VCaP (cell line): Measurements from ENCODE around the gene MKRN2.
A peak's percentile ranks its signal among the peaks of the same experiment; 100 is the strongest.

Source experiments
- H3K27ac ChIP-seq: fragments of 450-650 bp; 2 replicates; pipeline ENCODE4 v1.5.1; 2017
- TF ChIP-seq, protein P1 (sequence below): fragments of 450-650 bp; conservative IDR thresholded peaks from 2 replicates; pipeline ENCODE4 v1.5.1; 2017; ENCODE audit warnings: mild to moderate bottlenecking, moderate library complexity

Gene MKRN2

DNA sequence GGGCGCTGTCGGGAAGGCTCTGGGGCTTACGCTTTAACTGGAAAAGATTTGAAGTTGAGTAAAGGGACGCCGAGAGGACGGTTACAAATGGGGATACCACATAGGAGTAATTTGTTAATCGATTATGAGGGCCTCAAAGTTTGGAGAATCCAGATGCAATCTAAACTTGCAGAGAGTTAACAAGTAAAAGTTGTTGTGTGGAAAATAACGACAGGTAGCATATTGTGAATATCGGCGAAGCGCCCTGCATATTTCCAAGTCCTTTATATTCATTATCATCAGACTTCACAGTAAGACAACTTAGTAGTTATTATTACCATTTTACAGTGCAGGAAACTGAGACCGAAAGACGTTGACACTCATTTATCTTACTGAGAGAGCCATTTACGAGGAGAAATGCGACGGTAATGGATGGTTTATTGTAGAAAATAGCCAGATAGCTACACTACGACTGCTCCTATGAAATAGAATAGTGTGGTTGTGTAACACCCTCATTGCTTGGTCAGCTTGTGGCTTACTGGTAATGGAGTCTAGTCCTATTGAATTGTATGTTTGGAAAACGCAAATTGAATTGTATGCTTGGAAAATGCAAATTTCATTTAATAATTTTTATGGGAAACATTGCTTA, 700 bp downstream of the MKRN2 start:
- TF ChIP-seq, protein P1, sequence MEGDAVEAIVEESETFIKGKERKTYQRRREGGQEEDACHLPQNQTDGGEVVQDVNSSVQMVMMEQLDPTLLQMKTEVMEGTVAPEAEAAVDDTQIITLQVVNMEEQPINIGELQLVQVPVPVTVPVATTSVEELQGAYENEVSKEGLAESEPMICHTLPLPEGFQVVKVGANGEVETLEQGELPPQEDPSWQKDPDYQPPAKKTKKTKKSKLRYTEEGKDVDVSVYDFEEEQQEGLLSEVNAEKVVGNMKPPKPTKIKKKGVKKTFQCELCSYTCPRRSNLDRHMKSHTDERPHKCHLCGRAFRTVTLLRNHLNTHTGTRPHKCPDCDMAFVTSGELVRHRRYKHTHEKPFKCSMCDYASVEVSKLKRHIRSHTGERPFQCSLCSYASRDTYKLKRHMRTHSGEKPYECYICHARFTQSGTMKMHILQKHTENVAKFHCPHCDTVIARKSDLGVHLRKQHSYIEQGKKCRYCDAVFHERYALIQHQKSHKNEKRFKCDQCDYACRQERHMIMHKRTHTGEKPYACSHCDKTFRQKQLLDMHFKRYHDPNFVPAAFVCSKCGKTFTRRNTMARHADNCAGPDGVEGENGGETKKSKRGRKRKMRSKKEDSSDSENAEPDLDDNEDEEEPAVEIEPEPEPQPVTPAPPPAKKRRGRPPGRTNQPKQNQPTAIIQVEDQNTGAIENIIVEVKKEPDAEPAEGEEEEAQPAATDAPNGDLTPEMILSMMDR = no peak
- H3K27ac ChIP-seq = peak overlapping the region; percentile 93

DNA sequence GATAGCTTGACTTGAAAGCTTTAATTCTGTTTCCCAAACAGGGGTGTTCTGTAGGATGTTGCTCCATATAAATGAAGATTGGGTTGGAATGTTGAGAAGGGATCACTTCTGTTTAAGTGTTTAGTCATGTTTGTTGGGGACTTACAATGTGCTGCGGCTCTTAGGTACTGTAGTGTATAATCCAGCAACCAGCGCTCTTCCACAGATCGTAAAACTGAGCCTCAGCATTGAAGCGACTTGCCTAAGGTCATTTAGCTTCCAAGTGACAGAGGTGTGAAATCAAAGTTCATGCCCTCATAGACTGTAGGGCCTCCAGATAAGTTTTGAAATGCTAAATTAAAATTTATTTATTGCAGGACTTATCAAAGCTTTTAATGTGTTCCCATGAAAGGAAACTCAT, 1.8 kb downstream of the MKRN2 start:
- no peak overlapping the region; the same call in 1 of the 2 replicates for H3K27ac ChIP-seq
- TF ChIP-seq, protein P1 = no peak

DNA sequence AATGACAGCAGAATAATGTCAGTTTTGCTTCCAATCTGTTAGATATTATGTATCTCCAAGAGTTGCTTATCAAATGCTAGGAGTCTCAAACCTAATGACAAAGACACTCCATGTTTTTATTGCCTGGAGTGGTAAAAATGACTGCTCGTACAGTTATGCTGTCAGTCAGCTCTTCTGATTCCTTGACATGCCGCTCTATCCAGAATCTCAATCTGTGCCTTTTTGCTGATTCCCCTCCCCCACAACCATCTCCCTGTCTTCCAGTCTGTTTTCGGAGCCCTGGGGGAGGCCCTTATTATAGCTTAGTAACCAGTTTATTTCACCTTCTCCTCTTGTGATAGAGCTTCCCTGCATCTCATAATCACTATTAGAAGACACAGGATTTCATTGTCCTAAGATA, 2.6 kb downstream of the MKRN2 start:
- TF ChIP-seq, protein P1 = no peak
- H3K27ac ChIP-seq = no peak overlapping the region

DNA sequence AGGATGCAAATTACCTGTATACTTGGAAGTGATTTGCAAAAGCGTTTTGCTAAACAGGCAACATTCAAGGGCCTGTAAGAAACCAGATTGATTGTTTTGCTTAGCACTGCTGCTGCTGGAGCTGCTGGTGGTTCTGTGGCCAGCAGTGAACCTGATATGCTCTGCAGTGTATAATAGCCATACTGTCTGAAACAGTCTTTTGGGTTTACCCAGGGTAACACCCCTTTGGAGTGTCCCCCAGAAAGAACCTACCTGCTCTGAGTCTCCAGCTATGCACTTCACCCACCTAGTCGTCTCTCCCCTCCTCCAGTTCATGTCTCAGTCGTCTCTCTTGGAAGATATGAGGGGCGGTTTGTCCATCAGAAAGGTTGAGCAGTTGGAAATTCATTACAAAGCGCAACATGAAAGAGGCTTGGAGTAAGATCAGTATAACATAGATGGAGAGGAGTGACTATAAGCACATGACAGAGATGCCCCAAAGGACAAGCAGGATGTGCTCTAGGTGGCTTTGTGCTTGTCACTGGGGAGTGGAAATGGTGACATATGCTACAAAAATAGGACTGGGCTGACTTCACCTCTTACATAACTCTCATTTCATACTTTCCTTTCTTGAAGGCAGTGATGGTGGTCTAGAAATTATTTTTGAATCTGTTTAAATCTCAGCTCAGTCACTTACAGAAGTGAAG, 3.8 kb downstream of the MKRN2 start:
- no peak overlapping the region for H3K27ac ChIP-seq
- TF ChIP-seq, protein P1 = no peak

DNA sequence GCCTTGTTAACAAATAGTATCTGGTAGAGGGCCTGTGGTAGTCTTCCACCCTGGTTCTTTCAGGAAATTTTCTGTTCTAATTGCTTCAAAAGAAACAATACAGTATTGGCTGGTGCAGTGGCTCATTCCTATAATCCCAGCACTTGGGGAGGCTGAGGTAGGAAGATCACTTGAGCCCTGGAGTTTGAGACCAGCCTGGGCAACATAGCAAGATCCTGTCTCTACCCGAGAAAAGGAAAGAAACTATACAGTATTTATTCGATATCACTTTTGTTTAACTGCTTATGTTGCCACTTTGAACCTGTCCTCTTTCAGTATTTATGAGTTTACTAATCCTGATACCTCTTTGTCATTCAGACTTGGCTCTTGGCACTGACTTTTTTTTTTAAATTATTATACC, 4.5 kb downstream of the MKRN2 start:
- TF ChIP-seq, protein P1 = no peak
- no peak overlapping the region for H3K27ac ChIP-seq

DNA sequence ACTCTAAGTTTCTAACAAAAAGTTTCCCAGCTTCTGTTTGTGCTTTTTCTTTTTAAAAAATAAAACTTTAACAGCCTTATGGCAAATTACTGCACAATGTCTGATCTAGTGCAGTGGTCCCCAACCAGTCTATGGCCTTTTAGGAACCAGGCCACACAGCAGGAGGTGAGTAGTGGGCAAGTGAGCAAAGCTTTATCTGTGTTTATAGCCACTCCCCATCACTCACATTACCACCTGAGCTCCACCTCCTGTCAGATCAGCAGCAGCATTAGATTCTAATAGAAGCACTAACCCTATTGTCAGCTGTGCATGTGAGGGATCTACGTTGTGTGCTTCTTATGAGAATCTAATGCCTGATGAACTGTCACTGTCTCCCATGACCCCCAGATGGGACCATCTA, 5.6 kb downstream of the MKRN2 start:
- TF ChIP-seq, protein P1 = no peak
- H3K27ac ChIP-seq = no peak overlapping the region

DNA sequence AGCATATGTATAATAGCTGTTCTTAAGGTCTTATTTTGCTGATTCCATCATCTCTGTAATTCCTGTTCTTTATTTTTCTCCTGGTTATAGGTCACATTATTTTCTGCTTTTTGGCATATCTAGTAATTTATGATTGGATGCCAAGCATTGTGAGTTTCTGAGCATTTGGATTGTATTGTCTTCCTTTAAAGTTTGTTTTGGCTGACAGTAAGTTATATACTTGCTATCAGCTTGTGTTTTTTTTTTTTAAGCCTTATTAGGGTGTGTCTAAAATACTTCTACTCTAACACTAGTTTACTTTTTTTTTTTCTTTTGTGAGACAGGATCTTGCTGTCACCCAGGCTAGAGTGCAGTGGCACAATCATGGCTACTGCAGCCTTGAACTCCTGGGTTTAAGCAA, 10.1 kb downstream of the MKRN2 start:
- TF ChIP-seq, protein P1 = no peak
- no peak overlapping the region for H3K27ac ChIP-seq
